ENCODE results near the gene LBHD1.

DNA sequence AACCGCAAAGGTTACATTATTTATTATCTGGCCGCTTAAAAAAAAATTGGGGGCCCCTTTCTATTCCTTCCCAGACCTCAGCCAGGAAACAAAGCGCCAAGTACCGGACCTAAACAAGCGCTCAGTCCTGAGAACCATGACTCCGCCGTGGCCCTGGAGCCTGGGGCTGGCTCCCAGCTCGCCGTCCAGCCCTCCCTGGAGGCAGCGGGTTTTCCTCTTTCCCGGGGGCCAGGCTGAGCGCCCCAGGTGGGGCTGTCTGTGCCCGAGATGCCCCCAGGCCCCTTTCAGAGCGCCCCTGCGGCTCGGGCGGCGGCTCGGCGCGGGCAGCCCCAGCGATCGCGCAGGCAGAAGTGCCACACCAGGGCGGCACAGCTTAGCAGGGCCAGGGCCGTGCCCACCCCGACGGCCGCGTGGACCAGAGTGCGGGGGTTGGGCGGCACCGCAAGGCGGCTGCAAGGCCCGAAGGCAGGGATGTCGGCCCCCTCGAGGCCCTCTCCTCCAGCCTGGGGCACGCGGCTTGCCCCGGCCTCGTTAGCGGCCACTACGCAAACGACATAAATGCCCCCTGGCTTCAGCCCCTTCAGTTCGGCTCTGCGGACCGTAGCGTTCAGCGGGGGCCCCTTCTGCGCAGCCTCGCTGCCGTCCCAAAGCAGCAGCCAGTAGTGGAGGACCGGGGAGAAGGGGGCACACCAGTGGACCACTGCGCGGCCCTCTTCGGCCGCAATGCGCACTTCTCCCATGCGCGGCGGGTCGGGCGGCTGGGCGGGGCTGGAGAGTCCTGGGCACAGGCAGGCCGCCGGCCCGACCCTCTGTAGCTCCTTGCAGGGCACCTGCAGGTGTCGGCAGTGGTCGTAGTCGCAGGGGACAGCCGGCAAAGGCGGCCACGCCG, 15.7 kb upstream of the LBHD1 start:
- TF ChIP-seq CTCF (IDR thresholded peaks at IDR 0.05) (no peak), POLR2A (IDR thresholded peaks at IDR 0.05) (no peak)
